ENCODE measurements around the gene HLA-DOA. TPM values are rescaled to one million over a fixed set of nuclear protein-coding genes. Genes with fewer than 3 reads are reported as not detected.

HLA-DOA gene
- total and polyA plus RNA-seq, 2 donors (not counting 1 experiment from before 2014, with no cell fraction given): 209 to 338 TPM

DNA sequence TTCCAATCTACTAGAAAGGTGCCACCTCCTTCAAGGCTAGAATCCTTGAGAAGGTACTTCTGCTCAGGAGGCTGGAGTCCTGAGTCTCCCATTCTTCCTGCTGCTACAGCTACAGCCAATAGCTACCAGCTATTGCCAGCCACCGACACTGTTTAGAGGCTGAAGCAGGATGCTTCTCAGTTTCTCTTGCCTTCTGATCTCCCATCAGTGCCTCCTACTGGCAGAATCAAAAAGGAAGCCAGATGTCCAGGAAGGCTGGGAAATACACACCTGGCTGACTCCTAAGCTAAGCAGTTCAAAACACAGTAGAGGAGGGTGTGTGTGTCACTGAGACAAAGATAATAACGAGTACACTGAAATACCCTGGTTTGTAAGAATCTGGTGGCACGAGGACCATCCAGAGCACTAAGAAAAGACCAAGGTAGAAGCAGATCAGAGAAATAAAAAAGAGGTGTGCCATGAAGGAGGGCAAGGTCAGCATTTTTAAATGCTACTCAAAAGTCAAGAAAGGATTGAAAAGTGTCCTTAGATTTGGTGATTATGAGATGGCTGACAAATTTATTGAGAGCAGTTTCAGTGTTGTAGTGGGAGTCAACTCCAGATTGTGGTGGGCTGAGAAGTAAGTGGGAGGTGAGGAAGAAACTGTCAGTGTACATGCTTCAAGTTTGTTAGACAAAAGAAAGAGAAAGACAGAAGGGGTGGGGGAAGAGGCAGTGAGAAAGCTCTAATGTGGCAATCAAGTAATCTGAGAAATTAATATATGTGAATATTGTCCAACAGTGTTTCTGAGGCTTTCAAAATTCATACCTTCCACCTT, 54.2 kb downstream of the HLA-DOA start:
- peak overlapping the region; percentile 81 for H3K4me2 ChIP-seq (replicated peaks; ENCODE audit: low read depth, low read length, poor library complexity, severe bottlenecking)

More for the DNA sequence above, 54.2 kb downstream of the HLA-DOA start:
- POLR2A ChIA-PET: interaction anchor here (0.6 to 10.7 kb wide), 9 partner anchors 10 to 84 kb away, joined by 3 to 349 read pairs (median 10); partner anchors contain the start of genes BRD2 and HLA-DMB
- CTCF ChIA-PET: interaction anchor here (0.7 to 13.5 kb wide), 12 partner anchors 17 to 294 kb away, joined by 3 to 822 read pairs (median 18); partner anchors contain the start of genes BRD2, HLA-DMB, PSMB9 and TAP1
- no peak overlapping the region for H3K9ac ChIP-seq (ENCODE audit: low read length)
- H3K9me3 ChIP-seq (ENCODE audit: control extremely low read depth in 1 of 3, control insufficient read depth in 2 of 3, insufficient read depth in 1 of 3, low read length in 2 of 3): no peaks in the 10 kb centered on the region
- WGBS (ENCODE audit: insufficient coverage): 54% methylated on average over 3 of the region's 3 CpGs
- peaks cover 0 to 8% of the 10 kb centered on the region in 2 experiments for H3K36me3 ChIP-seq (replicated peaks in 1 of 2; ENCODE audit: control extremely low read depth in 1 of 2, control insufficient read depth in 1 of 2, extremely low read depth in 1 of 2, insufficient read depth in 2 of 2, low read length in 1 of 2)
- Mint-ChIP-seq H3K4me1 (peaks cover 64% of the 10 kb centered on the region), H3K27ac (peak overlapping the region; percentile 51), H3K27me3 (no peaks in the 10 kb centered on the region), H3K4me3 (peak overlapping the region; percentile 16), H3K9me3 (ENCODE audit: insufficient read depth) (no peaks in the 10 kb centered on the region)
- DNase-seq (peak; percentile 44), ATAC-seq (ENCODE audit: low read depth) (no peak)
- peaks cover 89% of the 10 kb centered on the region for H3K79me2 ChIP-seq (ENCODE audit: control insufficient read depth, insufficient read depth, low read length)
- no peaks in the 10 kb centered on the region for H4K20me1 ChIP-seq (ENCODE audit: control insufficient read depth, insufficient read depth, low read length, poor library complexity, severe bottlenecking)
- no peak overlapping the region for H2AFZ ChIP-seq (ENCODE audit: insufficient read depth, low read depth, low read length, poor library complexity, severe bottlenecking)
- H3K4me3 ChIP-seq (ENCODE audit: control extremely low read depth in 1 of 5, extremely low read depth in 1 of 5, insufficient read depth in 1 of 5, low read depth in 2 of 5, low read length in 4 of 5): peak overlapping the region in 1 of 5 experiments; percentile 17
- peak overlapping the region in 1 of 2 donors; percentile 53 for H3K27ac ChIP-seq (ENCODE audit: low read length in 2 of 2)
- TF ChIP-seq, protein P1, sequence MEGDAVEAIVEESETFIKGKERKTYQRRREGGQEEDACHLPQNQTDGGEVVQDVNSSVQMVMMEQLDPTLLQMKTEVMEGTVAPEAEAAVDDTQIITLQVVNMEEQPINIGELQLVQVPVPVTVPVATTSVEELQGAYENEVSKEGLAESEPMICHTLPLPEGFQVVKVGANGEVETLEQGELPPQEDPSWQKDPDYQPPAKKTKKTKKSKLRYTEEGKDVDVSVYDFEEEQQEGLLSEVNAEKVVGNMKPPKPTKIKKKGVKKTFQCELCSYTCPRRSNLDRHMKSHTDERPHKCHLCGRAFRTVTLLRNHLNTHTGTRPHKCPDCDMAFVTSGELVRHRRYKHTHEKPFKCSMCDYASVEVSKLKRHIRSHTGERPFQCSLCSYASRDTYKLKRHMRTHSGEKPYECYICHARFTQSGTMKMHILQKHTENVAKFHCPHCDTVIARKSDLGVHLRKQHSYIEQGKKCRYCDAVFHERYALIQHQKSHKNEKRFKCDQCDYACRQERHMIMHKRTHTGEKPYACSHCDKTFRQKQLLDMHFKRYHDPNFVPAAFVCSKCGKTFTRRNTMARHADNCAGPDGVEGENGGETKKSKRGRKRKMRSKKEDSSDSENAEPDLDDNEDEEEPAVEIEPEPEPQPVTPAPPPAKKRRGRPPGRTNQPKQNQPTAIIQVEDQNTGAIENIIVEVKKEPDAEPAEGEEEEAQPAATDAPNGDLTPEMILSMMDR (IDR thresholded peaks at IDR 0.05): peak; percentile 46
- no peak for TF ChIP-seq EZH2 (IDR thresholded peaks at IDR 0.05; ENCODE audit: borderline replicate concordance, insufficient read depth, low read depth, low read length, poor library complexity, severe bottlenecking)
- intact Hi-C loops (cut with micrococcal nuclease): no loop called here
- H3K27me3 ChIP-seq (replicated peaks in 1 of 4; ENCODE audit: control extremely low read depth in 1 of 4, control insufficient read depth in 3 of 4, insufficient read depth in 4 of 4, low read length in 3 of 4): no peaks in the 10 kb centered on the region
- H3K4me1 ChIP-seq (ENCODE audit: control insufficient read depth in 2 of 2, insufficient read depth in 2 of 2, low read length in 2 of 2): peaks cover 48 to 63% of the 10 kb centered on the region in 2 donors

Measured in B cell (primary cell).